GM19372 (cell line): ENCODE measurements around the gene GRK5.
"Not testable (repeated sequence)": the region's sequence is repeated elsewhere in the genome, so short reads cannot be mapped to it uniquely, and the experiment has no call there.

Source experiments
- ATAC-seq: cut with Tn5 transposase; IDR thresholded peaks from one replicate; pipeline ENCODE4 v1.9.1; 2021; ENCODE audit warnings: mild to moderate bottlenecking, low read depth, moderate library complexity; ENCODE audit not compliant: unreplicated experiment

The GRK5 gene

DNA sequence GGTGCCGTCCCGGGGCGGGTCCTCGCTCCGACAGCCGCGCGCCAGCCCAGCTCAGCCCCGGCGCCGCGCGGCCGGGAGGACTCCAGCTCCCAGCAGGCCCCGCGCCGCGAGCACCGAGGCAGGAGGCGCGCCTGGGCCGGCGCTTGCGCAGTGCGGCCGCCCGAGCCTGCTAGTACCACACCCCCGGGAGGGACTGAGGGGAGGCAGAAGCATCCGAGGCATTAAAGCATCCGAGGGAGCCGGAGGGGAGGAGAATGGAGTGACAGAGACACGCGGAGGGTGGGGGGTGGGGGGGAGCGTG is at the start of gene GRK5:
Gene GRK5 (plus strand): TSS at position 206 of the 301 bp plus-strand sequence. CDS start 347 bp downstream, outside the sequence.
- ATAC-seq: peak; percentile 75

DNA sequence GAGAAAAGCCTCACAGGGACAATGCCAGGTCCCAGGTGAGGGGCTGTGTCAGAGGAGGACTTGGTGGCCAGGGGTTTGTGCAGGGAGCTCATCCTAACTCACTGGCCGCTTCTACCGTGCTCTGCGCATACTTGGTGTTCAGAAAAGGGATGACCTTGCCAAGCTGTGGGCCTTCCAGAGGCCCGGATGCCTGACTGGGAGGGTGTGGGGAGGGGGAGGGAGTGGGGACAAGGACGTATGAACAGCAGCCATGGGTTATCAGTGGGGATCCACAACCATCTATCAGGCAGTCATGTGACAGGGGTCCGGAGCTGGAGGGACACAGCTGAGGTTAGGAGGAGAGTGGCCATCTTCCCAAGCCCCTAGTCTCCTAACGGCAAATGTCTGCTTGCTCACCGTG is 48.0 kb upstream of the GRK5 start:
- ATAC-seq: no peak

DNA sequence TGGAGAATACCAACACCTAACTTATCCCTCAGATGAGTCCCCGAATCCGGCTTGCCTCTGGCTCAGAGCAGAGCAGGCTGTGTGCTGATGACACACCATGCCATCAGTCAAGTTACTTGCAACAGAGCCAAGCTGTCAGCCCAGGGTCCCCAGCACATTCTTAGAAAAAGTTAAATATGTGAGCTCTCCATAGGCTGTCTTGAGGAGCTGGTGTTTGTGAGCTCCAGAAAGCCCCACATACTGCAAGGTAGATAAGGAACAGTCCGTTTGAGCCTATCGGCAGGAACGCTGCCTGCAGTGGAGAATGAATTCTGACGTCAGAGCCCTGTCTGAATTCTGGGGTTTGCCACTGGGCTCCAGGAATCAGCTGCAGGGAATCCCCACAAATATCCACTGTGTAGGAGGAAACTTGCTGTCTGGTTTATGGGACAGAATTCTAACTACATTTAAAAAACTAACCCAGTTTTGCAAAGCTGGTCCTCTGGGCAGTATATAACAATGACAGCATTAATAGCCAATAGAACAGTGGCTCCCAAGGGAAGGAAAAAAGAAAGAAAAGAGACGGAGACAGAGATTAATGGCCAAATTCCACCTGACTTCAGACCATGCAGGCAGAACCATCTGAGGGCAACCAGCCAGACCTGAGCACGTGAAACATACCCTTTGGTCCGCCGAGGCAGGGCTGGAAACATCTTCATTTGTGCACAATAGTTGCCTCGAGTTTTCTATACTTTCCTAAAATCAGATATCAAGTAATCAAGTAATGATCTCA is 45.5 kb upstream of the GRK5 start:
- no peak for ATAC-seq

DNA sequence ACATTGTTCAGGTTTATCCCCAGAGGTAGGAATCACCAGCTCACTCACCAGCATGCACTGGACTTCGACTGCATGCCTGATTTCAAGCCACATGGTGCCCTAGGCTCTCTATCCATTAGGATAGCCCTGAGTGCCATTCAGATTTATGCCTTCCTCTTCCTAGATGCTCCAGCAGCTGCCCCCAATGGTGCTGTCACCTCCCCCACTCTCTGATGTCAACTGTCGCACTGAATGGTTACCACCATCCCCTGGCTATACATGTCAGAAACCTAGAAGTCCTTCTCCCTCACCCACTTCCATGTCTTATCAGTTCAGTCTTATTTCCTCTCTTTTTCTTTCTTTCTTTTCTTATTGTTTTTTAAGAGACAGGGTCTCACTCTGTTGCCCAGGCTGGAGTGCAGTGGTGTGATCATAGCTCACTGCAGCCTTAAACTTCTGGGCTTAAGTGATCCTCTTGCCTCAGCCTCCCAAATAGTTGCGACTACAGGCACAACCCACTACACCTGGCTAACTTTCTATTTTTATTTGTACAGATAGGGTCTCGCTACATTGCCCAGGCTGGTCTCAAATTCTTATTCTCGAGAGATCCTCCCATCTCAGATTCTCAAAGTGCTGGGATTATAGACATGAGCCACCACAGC is 44.8 kb upstream of the GRK5 start:
- ATAC-seq: no peak

DNA sequence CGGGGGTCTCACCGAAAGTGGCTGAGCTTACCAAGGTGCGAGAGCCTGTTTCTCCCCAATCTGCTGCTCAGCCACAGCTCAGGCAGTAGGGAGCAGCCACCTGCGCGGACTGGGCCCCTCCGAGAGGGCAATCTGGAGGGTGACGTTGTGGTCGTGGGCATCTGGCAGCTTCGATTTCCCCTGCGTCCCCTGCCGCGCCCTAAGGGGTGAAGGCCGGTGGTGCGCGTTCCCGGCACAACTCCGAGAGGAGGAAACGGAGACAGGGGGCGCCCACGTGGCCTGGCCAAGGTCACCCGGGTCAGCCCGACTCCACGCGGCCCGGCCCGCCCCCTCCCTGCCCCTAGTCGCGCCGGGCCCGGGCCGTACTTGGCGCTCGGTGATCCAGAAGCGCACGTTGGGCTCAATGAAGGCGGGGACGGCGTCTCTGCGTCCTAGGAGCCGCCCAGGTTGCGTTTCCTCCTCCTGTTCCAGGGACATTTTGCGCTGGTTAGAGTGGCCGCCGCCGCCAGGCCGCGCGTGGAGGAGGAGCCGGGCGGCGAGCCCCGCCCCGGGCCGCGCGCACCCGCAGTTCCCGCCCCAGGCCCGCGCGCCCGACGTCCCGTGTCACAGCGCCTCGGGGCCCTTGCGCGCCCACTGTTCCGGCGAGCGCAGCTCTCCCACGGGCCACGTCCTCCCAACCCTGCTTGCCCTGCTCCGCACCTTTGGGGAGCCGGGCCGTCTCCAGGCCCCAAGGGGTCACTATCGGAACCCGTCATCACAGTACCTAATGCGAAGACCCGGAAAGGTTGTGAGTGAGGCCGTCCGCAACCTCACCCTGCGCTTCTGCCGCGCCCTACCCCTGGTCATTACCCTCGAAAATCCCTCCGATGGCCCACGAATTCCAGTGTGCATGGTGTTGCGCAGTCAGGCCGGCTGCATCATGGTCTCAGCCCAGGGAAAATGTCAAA is 41.9 kb upstream of the GRK5 start, which contains the start of gene SFXN4:
Gene SFXN4 (minus strand): TSS at position 544 of the 947 bp plus-strand sequence. CDS start 67 bp downstream, at position 477.
- ATAC-seq: peak; percentile 88

DNA sequence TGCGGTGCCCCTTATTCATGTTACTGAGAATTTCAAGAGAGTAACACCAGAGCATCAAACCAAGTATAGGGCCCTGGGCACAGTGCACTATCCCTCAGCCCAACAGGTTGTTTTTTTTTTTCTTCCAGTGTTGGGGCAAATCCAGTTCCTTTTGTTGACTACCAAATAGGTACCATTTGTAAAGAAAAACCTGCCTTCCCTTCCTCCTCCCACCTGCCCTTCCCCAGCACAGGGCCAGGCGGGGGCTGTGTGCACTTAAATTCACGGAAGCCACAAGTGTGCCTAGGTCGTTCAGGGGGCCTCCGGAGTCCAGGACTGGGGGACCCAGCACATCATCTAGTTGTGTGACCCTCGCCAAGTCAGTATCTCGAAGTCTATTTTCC is 41.3 kb upstream of the GRK5 start:
- ATAC-seq: peak; percentile 1

DNA sequence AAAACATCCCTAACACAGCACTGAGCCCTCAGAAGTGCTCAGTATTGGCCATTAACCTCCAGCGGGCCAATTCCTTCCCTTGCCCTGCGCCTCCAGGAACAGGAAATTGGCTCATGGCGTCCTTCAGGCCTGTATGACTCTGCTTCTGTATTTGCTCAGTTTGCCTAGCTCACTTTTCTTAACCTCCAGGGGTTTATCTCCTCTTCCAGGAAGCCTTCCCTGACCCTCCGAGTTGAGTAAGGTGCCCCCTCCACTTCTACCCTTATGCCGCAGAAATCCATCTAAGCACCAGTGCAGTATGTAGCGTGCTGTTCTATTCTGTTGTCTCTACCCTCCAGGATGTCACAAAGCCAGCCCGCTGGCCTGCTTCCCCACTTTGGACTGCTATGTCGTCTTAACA is 40.8 kb upstream of the GRK5 start:
- ATAC-seq: no peak

DNA sequence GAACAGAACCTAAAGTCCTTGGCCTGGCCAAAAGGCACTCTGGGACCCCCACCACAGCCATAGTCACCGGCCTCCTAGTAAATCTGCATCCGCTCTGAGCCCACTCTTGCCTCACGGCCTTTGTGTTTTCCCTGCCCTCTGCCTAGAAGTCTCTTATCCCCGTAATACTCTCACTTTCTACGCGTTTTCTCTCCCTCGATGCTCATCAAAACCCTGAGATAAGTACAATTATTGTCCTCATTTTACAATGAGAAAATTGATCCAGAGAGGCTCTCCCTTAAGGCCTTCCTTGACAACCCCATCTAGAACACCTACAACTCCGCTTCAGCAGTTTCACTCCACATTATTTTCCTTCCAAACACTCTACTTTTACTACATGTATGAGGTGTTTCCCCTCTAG is 40.3 kb upstream of the GRK5 start:
- no peak for ATAC-seq

DNA sequence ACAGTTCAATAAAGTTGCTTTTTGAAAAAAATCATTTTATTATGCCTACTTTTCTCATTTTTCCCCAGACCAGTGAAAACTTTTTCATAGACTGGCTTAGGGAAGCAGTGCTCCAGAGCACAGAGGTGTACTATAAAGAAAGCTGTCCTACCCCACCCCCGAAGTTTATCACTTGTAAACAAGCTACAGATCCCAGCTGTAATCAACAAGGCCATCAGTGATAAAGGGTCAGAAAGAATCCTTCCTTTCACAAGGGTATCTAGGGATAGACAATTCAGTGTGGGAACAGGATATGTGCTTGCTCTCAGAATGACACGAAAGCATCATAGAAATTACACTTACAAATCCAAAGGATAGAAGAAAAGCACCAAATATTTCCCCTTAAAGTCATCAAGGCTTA is 33.3 kb upstream of the GRK5 start:
- ATAC-seq: no peak

DNA sequence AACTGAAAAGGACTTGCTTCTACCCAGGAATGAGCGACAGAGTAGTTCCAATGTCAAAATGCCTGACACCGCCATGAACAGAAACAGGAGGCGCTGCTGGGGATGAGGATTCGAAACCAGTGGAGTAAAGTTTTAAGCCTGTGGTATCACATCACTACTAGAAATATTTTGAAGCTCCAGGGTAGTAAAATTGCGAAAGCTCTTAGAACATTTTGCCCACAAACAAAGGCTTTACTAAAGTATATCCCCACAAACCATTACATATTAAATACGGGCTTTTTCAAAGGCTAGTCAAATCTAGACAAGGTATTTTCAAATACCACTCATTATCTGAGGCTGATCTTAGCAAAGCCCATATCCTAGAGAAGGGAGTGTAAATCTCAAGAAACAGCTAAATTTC is 31.2 kb upstream of the GRK5 start:
- no peak for ATAC-seq

DNA sequence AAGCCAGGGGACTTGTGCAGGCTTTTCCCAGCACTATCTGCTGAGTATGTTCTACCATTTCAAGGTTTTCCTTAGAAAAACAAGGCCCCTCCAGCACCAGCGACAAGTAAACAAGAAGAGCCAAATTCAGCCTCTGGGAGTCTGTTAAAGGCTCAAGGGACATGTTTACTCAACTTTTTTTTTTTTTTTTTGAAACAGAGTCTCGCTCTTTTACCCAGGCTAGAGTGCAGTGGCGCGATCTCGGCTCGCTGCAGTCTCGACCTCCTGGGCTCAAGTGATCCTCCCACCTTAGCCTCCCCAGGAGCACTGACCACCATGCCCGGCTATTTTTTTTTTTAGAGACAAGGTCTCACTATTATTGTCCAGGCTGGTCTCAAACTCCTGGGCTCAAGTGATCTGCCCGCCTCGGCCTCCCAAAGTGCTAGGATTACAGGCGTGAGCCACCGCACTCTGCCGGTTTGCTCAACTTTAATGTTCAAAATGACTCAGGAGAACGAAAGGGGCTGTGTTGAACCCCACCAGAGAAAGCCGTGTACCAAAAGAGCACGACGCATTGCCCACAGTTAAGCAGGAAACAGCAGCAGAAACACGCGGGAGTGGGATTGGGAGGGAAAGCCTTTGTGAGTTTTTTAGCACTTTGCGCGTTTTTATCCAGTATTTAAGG is 29.5 kb upstream of the GRK5 start:
- no peak for ATAC-seq

DNA sequence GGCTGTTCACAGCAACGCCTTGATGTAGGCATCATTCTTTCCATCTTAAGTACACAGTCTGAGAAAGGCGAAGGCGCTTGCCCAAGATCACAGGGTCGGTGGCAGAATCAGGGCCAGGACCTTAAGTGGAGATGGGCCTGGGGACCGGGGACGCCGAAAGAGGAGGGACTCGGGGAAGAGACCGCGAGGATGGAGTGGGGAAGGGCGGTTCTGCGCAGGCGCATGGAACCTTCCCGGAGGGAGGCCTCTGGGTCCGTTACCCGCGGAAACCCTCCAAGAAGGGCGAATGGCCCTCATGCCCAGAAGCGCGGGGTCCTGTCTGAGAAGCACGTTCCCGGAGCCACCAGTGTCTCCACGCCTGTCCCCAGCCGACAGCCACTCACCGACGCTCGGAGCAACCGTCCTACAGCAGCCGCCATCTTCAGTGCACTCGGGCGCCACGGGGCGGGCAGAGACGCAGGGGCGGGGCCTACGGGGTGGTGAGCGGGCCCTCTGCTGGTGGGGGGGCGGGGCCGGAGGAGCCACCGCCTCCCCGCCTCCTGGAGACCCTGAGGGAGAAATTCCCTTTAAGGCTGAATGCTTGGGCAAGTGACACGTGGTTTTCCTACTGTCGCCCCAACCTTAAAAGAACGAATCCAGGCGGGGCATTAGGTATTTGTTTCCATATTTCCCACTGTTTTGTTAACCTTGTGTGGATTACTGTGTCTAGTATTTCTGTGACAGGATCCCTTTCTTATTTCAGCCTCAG is 28.8 kb upstream of the GRK5 start, which contains the start of gene PRDX3:
Gene PRDX3 (minus strand): TSS at position 441 of the 748 bp plus-strand sequence. CDS start 22 bp downstream, at position 419.
- ATAC-seq: peak; percentile 92

DNA sequence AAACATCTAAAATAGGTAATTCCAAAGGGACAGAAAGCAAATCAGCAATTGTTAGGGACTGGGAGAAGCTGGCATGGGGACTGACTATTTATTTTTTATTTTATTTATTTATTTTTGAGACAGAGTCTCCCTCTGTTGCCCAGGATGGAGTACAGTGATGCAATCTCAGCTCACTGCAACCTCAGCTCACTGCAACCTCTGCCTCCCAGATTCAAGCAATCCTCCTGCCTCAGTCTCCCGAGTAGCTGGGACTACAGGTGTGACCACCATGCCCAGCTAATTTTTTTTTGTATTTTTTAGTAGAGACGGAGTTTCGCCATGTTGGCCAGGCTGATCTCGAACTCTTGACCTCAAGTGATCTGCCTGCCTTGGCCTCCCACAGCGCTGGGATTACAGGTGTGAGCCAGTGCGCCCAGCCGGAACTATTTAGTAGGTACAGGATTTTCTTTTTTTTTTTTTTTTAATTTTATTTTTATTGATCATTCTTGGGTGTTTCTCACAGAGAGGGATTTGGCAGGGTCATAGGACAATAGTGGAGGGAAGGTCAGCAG is 26.4 kb upstream of the GRK5 start:
- not testable (repeated sequence) for ATAC-seq

DNA sequence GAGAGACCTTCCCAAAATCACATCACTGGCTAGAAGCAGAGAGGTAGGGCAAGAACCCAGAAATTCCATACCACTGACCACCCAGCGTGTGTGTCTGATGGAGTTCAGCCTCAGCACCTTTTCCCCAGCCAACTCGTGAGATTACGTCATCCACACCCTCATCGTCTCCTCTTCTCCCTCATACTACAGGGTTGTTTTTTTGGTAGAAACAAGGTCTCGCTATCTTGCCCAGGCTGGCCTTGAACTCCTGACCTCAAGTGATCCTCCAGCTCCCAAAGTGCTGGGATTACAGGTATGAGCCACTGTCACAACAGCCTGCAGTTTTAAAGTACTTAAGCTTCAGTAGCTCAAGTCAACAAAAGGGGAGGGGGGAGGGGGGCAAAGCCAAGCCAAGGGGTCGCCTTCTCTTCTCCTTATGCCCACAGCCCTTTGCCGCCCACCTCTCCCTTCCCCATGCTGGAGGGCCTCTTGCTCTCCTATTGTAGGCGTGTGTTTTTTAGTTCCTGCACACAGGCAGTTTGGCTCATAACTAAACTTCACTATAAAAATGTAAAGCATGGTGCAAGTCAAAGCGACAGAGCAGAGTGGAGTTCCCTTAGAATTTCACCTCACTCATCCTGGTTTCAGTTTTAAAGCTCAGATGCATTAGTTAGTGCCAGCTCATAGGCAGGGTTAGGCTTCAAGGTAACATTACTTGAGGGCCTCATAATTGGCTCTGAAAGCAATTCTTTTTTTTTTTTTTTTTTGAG is 23.5 kb upstream of the GRK5 start:
- ATAC-seq: no peak

DNA sequence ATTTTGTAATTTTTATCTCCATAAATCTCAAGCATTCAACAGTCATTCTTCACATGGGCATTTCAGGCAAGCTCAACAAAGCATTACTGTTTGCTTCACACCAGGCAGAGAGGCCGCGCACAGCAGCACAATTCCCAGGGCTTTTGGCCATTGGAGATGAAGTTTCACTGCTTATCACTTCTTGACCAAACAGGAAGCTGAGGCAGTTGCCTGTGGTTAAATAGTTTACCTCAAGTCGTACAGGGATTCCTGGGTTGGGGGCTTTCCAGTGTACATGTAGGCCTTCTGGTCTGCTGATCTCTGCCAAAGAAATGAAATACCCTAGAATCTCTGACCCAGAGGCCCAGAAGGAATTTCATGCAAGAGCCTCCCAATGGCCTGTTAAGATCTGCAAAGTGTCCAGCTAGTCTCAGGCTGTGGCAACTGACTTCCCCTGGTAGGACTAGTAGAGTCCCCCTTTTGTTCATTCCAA is 17.5 kb upstream of the GRK5 start:
- no peak for ATAC-seq

DNA sequence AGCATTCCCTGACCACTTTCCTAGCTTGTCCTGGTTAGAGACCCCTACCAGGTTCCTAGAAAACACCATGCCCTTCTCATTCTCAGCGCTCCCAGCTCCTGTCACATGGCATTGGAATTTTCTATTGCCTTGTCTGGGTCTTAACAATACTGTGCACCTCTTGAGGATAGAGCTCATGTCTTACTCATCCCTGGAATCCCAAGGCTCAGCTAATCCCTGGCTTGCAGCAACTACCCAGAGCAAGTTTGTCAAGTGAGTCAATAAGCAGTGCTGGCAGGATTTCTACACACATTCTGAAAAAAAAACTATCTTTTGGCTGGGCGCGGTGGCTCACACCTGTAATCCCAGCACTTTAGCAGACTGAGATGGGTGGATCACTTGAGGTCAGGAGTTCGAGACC is 17.0 kb upstream of the GRK5 start:
- ATAC-seq: no peak

DNA sequence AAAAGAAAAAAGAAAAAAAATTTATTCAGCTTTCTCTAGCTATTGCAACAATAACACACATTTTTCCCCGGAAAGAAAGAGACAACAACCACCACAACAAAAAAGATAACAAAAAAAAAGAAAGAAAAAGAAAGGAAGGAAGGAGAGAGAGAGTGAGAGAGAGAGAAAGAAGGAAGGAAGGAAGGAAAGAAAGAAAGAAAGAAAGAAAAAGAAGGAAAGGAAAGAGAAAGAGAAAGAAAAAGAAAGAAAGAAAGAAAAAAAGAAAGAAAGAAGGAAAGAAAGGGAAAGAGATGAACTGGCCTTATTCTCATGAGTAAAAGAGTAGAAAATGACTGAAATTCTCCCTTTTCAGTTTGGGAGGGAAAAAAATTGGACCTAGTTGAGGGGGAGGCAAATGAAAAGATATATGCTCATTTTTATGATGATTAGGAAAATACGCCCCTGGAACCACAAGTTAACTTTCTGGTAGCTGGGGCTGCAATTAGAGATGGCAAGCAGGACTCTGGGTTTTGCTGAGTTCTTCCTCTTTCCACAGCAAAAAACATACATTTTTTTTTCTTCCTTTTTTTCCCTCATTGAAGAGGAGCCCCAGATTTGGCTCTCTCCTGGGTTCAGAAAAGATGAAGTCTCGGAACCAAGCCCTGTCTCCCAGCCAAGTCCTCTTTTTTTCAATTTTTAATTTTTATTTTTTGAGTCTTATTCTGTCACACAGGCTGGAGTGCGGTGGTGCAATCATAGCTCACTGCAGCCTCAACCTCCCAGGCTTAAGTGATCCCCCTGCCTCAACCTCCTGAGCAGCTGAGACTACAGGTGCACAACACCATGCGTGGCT is 16.2 kb upstream of the GRK5 start:
- ATAC-seq: no peak

DNA sequence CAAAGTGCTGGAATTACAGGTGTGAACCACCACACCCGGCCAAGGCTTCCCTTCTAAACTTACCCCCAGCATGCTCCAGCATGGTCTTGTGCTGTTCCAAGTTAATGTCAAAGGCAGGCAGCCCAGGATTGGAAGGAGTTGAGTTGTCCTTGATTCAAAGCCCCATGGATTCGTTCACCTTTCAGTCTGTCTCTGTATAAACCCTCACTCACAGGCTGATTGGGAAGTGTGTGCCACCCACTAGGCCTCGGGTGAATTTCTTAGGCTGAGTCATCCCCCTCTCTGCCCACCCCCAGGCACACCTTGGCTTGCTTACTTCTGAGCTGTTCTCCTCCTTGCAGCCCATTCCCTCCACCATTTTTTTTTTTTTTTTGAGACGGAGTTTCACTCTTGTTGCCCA is 15.5 kb upstream of the GRK5 start:
- no peak for ATAC-seq
